Measurements from ENCODE around the gene CLEC1B.

DNA sequence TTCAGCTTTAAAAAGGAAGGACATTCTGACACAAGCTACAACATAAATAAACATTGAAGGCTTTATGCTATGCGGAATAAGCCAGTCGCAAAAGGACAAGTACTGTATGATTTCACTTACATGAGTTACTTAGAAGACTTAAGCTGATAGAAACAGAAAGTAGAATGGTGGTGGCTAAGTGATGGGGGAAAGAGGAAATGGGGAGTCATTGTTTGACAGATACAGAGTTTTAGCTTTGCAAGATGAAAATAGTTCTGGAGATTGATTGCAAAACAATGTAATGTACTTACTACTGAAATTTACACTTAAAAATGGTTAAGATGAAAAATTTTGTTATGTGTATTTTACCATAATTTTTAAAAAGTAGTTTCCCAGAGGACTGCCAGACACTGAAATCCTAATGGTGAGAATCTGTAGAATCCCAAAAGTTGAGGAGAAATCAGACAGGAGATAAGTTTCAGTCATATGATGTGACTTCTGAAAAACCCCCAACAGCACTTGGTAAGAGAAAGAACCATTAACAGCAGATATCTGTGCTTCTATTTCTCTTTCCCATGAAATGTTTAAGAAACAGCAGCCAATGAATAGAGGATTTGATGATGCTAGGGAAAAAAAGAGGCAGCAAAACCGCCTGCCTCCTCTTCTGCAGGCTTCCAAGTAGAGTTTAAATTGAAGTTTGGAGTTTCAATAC is 50.2 kb downstream of the CLEC1B start:
- TF ChIP-seq, protein P1, sequence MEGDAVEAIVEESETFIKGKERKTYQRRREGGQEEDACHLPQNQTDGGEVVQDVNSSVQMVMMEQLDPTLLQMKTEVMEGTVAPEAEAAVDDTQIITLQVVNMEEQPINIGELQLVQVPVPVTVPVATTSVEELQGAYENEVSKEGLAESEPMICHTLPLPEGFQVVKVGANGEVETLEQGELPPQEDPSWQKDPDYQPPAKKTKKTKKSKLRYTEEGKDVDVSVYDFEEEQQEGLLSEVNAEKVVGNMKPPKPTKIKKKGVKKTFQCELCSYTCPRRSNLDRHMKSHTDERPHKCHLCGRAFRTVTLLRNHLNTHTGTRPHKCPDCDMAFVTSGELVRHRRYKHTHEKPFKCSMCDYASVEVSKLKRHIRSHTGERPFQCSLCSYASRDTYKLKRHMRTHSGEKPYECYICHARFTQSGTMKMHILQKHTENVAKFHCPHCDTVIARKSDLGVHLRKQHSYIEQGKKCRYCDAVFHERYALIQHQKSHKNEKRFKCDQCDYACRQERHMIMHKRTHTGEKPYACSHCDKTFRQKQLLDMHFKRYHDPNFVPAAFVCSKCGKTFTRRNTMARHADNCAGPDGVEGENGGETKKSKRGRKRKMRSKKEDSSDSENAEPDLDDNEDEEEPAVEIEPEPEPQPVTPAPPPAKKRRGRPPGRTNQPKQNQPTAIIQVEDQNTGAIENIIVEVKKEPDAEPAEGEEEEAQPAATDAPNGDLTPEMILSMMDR (tag by site-specific recombination; IDR thresholded peaks at IDR 0.05) = no peak
- TF ChIP-seq REPIN1 (tag by site-specific recombination; IDR thresholded peaks at IDR 0.05; ENCODE audit: low read depth) = no peak
- TF ChIP-seq ZNF354C (tag by site-specific recombination; IDR thresholded peaks at IDR 0.05; ENCODE audit: borderline replicate concordance, low read depth) = no peak
- TF ChIP-seq EGR2 (tag by site-specific recombination; IDR thresholded peaks at IDR 0.05; ENCODE audit: low read depth) = no peak

Data from HEK293 (cell line).